Midbrain (tissue), 1 donor: ENCODE data around the gene PCDH15.
A peak's percentile ranks its signal among the peaks of the same experiment; 100 is the strongest.

Experiments used
- DNase-seq: peaks from one replicate; lab custom pipeline; 2025; lab: John Stamatoyannopoulos, UW

PCDH15 gene

DNA sequence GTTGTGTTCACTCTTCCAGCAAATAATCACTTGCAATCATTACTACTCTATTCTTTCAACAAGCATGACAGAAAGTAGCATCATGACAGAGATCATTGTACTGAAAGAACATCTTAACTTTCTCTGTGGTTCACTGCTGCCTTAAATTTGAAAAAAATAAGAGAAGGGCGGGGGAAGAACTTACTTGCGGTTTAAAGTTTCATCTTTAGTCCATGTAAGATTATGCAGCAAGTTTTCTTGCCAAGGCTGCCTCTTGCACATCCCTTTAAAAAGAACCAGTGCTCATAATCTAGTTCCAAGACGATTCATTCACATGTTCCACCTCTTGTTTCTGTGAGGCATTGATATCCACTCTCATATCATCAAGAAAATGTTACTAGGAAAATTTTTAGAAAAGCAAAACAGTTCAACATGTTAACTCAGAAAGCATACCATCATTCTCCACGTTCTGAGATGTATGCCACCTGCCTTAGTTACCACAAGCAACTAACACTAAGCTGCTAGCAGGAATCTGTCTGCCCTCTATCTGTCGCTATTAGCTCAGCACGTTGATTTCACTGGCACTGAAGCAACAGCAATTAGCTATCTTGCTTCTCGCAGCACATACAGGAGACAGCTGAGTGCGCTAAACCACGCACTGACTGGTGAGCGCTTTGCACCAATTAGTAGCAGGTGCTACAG is at the start of gene PCDH15:
Gene PCDH15, minus strand, starts transcription at position 491 of the 681 bp plus-strand sequence. CDS start 136,969 bp downstream, outside the sequence.
- DNase-seq: peak; percentile 63

DNA sequence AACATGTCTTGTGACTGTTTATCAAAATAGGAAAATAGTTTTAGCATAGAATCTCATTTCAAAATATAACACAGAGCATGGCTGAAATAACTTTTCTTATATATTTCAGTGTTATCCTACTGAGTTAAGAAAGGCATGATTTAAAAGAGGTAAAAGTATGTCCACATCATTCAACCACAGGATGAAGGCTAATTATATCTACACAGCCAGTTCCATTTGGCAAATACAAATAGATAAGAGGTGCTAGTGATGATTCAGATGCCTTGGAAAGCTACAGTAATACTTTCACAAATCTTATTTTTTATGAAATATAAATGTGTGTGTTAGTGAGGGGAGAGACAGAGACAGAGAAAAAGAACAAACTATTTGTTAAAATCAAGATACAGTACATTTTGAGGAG is 42.9 kb upstream of the PCDH15 start:
- no peak for DNase-seq

DNA sequence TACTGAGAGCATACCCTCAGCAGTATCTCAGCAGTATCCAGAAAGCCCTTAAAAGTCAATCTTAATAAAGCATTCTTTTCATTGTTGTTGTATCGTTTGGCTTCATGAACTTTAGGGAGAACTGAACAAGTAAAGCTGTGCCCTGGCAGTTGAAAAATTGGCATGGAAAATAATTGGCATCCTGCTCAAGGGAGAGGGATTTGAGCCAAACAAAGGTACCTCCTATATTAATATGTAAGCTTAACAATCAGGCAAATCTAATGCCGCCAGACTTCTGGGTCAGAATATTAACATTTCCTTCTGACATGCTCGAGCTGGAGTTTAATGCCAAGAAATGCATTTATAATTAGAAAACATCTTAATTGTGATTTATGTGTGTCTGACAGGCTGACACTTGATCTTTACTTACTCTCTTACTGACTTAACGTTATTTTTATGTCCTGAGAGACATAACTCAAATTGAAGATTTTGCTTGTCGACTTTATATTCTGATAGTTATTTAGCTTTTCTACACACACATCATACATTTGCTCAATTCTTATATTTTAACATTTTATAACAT is 42.1 kb upstream of the PCDH15 start:
- no peak for DNase-seq

DNA sequence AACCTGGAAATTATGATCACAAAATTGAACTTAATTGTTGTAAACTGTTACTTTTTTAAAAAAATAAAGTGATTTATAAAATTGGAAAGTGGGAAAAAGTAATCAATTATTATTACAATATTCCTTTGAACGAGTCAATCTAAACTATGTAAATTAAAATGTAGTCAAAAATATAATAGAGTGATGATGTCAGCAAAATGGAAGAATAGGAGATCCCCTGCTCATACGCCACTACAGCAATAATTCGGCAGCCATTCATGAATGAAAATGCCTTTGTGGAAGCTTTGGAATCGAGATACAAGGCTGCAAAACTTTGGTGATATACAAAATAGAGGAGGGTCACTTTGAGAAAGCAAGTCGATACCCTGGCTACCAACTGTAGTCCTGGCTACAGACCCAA is 36.4 kb upstream of the PCDH15 start:
- DNase-seq: no peak

DNA sequence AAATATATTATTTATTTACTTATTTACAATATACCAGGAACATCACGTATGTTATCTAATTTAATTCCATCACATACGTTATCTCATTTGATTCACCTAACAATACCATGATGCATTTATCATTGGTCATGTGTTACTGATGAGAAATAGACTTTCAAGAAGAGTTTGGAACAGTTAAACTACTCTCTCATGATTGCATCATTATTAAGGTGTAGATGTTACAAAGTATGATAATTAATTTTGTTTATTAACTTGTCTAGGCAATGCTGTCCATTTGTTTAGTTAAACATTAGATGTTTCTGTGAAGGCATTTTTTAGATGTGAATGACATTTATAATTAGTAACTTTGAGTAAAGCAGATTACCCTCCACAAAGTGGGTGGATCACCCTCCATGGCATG is 32.0 kb upstream of the PCDH15 start:
- DNase-seq: no peak

DNA sequence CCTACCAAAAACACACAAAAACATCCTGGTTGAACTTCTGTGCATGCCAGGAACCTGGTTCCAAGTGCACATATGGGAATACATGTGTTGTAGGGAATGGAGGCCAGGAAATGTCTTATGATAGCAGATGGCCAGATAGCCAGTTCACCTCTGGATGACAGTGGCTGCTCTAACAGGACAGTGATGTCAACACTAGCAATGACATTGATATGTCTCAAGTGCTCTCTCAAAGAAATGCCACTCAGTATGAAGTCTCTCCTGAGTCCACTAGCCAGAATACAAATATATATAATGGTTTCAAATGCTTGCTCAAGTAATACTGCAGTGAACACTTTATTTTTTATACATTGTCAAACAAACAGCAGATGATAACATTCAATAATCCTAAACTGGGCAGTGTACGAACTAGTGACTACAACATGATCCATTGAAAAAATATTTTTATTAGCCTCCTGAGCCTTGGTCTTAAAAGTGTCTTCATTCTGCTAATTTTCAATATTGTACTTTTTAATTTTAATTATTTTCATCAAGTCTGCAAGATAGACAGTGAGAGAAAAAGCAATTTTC is 26.0 kb upstream of the PCDH15 start:
- DNase-seq: no peak

DNA sequence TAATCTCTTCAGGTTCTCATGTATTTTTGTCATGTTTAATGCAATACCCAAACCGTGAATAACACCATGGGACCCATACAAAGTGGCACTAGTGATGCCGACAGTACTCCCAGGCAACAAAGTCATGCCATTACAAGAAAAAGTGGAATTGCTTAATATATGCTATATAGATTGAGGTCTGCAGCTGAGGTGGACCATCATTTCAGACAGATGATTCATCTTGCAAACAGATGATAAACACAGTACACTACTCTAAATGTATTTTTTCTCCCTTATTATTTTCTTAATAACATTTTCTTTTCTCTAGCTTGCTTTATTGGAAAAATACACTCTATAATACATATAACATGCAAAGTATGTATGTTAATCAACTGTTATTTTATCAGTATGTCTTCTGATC is 14.6 kb upstream of the PCDH15 start:
- no peak for DNase-seq

DNA sequence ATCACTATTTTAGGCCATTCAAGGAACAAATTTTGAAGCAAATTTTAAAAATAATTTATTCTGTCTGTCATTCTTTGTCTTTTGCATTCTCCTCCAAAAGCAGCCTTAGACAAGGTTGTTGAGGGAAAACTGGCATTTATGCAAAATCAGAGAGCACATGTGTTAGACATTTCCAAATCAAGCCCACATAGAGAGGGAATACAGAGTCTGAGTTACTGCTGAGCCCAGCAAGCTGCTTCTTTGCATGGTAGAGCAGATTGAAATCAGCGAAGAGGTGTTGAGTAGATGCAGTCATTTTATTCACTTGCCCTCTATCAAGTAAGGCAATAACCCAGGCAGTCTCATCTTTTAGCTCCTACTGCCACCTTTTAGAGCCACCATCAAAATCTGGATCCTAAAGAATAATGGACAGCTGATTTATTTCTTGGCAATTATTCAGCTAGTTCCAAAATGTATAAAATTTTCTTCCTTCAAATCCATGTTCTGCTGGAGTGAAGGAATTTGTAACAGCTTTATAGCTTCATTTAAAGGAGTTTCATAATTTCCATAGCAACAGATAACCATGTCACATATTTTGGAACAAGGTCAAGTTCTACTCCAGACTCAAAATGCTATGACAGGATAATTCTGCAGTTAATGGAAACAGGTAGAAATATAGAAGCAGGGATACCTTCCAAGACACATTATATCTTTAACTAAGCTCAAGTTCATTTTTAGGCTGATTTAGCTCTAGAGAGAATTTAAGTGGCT is 7.3 kb upstream of the PCDH15 start:
- DNase-seq: no peak

DNA sequence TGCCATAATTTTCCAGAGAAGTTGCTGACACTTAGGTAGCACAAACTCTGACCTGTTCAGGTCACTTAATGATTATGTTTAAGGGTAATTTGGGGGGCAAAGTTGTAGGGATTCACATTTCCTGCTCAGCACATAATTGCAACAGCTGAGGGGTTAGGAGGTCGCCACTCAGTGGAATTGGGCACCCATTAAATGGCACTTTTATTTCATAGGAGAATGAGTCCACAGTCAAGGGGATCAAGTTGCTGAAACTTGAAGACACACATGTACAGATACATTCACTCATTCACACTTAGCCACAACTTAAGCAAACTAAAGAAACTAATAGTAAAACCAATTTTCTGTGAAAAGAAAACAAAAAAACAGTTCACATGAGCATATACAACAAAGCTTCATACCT is 1.5 kb downstream of the PCDH15 start:
- no peak for DNase-seq

DNA sequence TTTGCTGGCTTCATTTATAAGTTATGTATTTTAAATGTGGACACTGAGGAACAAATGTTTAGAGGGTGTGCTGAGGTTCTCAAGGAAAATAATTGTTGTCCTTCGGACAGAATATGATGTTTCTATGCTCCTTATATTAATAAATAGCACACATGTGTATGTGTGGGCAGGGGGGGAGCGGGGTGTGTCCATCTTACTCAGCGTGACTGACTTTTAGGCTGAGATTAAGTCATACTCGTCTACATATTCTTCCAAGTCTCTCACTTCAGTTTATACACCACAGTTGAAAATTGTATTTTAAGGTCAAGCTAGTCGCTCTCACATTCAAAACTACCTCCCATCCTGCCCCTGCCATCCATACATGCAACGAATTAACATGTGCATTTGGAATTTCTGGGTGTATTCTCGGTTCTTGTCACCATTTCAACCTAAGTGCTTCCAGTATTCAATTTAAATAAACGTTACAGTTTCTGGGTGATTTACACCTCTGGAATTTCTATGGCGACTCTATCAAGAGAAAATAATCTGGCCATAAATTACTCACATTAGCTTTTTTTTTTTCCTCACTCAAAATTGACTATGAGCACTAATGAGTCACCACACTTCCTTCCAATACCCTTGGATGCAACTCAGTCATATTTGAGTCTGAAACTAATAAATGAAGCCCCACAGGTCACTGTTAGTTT is 3.3 kb downstream of the PCDH15 start:
- DNase-seq: no peak

DNA sequence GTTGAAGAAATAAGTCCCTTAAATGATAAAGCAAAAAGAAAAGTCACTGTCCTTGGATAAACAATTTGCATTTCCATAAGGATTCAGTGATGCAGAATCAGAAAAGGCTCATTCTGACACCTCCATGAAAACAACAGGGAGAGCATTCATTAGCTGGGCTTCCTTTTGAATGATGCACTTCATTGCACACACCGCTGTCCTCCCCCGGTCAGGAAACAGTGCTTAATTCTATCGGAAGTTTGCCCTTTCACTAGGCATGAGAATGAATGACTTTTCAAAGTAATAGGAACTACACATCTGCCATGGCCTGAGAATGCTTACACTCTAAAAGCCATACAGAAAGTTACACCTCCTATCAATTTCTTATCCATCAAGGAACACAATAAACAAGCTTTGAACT is 4.2 kb downstream of the PCDH15 start:
- no peak for DNase-seq

DNA sequence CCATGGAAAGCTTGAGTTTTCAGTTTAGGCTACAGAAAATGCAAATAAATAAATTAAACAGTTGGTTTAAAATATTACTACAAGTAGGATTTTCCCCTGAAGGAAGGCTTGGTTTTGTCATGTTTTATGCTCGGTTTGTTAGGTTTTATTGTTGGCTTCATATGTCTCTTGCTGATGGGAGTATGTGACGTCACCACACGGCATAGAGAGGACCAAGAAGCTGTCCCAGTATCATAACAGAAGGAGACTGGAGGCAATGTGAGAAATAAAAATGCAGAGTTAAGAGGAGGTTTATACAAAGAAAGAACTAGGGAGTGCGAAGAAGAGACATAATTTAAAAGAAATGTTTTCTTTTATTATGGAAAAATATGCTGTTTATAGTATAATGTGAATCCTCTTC is 24.4 kb downstream of the PCDH15 start:
- DNase-seq: no peak

DNA sequence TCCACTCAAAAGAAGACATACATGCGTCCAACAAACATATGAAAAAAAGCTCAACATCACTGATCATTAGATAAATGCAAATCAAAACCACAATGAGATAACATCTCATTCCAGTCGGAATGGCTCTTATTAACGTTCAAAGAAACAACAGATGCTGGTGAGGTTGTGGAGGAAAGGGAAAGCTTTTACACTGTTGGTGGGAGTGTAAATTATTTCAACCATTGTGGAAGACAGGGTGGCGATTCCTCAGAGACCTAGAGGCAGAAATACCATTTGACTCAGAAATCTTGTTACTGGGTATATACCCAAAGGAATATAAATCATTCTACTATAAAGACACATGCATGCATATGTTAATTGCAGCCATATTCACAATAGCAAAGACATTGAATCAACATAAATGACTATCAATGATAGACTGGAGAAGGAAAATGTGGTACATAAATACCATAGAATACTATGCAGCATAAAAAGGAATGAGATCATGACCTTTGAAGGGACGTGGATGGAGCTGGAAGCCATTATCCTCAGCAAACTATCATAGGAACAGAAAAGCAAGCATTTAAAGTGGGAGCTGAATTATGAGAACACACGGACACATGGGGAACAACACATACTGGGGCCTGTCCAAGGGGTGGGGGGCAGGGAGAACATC is 28.4 kb downstream of the PCDH15 start:
- DNase-seq: no peak

DNA sequence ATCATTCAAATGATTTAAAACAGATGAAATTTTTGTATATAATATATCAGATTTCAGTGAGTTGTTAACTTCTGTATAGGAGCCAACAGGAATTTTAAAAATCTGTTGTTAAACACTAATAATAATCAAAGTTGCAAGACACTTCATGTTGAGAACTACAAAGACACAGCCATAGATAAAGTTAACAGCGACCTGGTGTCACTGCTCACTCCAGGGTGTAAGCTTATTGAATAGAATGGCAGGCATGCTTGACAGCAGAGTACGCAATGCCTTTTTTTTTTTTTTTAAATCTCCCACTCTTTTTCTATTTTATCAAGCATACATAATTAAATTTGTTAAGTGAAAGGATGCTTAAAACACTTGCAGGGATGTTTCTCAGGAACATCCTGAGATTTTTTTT is 32.0 kb downstream of the PCDH15 start:
- DNase-seq: no peak

DNA sequence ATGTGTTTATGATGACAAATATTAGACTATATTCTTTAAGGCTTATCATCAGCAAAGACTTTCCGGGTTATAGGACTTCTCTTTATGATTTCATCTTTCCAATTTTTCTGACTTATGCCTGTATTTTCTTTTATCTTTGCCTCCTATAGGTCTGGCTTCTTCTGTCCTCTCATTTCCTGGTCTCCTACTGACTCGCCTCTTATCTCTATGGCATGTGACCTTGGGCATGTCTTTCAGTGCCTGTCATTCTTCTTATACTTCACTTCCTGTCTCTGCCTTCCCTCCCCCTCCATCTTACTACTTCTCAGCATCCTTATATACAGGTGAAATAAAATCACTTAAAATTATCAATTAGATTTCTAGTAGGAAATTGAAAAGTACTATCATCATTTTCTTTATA is 42.2 kb downstream of the PCDH15 start:
- DNase-seq: no peak

DNA sequence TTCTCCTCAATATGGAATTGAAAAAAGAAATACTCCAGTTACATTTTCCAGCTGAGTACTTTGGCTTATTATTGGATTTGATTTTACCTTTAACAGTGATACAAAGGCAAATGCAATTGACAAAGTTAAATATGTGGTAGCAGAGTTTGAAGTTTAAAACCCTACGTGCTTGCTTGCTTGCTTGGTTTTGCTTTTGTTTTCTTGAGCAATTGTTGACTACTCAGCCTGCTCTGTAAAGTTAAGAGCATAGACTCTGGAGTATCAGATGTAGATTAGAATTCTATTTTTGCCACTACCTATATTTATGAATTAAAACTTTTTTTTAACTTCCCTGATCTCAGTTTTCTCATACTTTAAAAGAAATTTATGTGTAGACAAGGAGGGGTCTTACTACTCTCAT is 51.4 kb downstream of the PCDH15 start:
- DNase-seq: no peak

DNA sequence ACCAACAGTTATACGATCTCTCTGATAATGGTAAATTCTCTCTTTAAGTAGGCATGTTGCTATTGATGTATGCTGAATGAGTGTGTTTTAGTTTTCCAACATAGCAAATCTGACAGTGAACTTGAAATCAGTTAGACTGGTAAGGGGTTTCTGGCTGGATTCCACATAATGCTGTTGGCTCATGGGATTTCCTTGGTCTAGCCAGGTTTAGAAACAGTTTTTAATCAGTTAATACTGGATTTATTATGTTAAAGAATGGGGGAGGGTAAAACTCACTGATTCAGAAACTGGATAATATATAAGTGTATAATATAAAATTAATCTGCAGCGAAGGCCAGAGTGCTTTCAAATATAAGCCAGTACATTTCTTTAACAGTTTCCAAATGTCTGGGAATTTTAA is 55.6 kb downstream of the PCDH15 start:
- no peak for DNase-seq

DNA sequence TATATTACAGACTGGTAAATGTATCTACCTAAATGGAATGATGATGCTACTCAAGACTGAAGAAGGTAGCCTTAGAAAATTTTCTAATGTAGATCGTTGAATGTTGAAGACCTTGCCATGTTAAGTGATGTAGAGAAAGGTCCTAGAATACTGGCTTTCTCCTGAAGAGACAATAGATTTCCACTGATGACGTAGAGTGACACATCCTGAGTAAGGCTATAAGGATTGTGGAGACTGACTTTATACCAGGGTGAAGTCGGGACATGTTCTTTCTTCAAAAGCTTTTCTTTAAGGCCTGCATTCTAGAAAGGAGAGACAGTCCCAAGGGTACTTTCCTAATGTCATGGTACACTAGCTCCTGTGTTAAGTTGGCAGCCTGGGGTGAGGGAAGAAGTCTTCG is 58.6 kb downstream of the PCDH15 start:
- DNase-seq: no peak

DNA sequence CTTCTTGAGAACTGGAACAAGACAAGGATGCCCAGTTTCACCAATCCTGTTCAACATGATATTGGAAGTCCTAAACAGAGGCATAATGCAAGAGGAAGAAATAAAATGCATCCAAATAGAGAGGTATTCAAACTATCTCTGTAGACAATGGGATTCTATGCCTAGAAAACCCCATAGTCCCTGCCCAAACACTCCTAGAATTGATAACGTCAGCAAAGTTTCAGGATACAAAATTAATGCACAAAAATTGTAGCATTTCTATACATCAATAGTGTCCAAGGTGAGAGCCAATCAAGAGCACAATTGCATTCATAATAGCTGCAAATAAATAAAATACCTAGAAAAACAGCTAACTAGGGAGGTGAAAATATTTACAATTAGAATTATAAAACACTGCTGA is 72.5 kb downstream of the PCDH15 start:
- DNase-seq: no peak

DNA sequence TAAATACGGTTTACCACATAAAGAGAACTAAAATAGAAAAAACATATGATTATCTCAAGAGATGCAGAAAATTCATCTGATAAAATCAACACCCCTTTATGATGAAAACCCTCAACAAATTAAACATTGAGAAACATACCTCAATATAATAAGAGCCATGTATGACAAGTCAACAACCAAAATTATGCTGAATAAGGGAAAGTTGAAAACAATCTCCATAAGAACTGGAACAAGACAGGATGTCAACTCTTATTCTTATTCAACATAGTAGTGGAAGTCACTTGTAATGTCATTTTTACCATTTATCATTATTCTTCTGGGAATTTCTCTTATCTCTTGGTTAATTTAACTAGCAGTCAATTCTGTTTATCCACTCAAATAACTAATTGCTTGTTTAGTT is 79.0 kb downstream of the PCDH15 start:
- no peak for DNase-seq

DNA sequence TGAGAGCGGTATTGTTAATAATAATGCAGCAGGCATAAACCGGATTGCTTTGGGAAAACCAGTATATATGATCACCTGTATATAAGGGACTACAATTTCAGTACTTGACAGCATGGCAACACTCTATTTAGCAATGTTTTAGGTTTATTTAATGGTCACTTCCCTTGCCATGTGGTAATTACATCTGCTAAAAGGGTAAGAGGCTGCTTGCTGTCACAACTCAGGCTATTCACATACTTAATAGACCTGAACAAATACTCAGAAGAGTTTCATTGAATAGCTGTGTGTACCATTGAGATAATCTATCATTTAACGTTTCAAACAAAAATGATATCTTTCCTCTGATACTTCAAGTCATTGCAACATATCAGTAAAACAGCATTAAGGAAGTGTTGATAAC is 90.1 kb downstream of the PCDH15 start:
- no peak for DNase-seq

DNA sequence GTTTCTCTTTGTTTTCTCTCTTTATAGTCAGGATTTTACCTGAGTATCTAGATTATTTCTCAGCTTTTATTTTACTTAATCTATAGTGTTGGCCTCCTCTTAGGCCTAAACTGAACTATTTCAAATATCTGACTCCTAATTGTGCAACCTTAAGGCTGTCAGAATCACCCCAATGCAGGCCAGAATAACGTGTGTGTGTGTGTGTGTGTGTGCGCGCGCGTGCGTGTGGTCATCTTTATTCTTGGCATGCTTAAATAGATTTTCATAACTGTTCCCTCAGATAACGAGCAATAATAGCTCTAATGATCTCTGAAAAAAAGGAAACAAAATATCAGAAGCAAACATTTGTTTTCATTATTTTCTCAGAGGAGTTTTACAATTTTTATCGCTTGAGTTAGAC is 92.4 kb downstream of the PCDH15 start:
- no peak for DNase-seq
